Activated CD4-positive, alpha-beta memory T cell treated with anti-CD3 and anti-CD28 coated beads, Interleukin-2, amount 10 ng/mL, durations not matched to agents 7 days and 5 days (primary cell): ENCODE data around the gene SULF2. TPM values are rescaled to one million over a fixed set of nuclear protein-coding genes. Genes with fewer than 3 reads are reported as not detected.
"Not testable (repeated sequence)": the region's sequence is repeated elsewhere in the genome, so short reads cannot be mapped to it uniquely, and the experiment has no call there.

Source experiments
- CTCF ChIA-PET: fragments of 350-600 bp; sonication (Branson Sonifier 250); formaldehyde crosslinking; loops from one replicate; lab custom pipeline; 2021; ENCODE audit warnings: antibody characterized with exemption, inconsistent platforms; lab: Charles Lee
- POLR2A ChIA-PET: fragments of 350-600 bp; sonication (Branson Sonifier 250); formaldehyde crosslinking; loops from one replicate; lab custom pipeline; 2021; ENCODE audit warnings: antibody characterized with exemption; lab: Charles Lee
- DNase-seq: peaks from one replicate; pipeline ENCODE4 v3.0.0-alpha.2; 2020
- H3K27ac Mint-ChIP-seq: one replicate; pipeline ENCODE4 v1.8.0; 2021; ENCODE audit warnings: mild to moderate bottlenecking, mixed read lengths
- H3K27me3 Mint-ChIP-seq: one replicate; pipeline ENCODE4 v1.8.0; 2021; ENCODE audit warnings: mixed read lengths
- H3K36me3 Mint-ChIP-seq: one replicate; pipeline ENCODE4 v1.8.0; 2021; ENCODE audit warnings: low read depth, mixed read lengths
- H3K4me1 Mint-ChIP-seq: one replicate; pipeline ENCODE4 v1.8.0; 2021; ENCODE audit warnings: mixed read lengths
- H3K4me3 Mint-ChIP-seq: one replicate; pipeline ENCODE4 v1.8.0; 2021; ENCODE audit warnings: mild to moderate bottlenecking, mixed read lengths
- H3K9me3 Mint-ChIP-seq: one replicate; pipeline ENCODE4 v1.8.0; 2021; ENCODE audit warnings: mixed read lengths
- total RNA-seq, 2 experiments: library from RNA; stranded (reverse); gene quantifications; one replicate each; pipeline ENCODE4 v1.2.3, GENCODE V29; 2021

SULF2 gene
- 1 to 10 TPM in 1 of 2 experiments, under 1 TPM in 1; 0.71 to 1.1 TPM for total RNA-seq

GRCh38 chr20:47785311-47785853 is at the start of gene SULF2:
TSS of gene SULF2 (minus strand) at chr20:47785481. CDS start at chr20:47757363, 28,118 bp downstream.
- peak within 1 kb of the TSS; percentile 71 for H3K4me3 Mint-ChIP-seq
- ChIA-PET POLR2A (no interaction called here), CTCF (no interaction called here)
- peaks cover 66% of the 10 kb centered on the region for H3K27me3 Mint-ChIP-seq
- H3K27ac Mint-ChIP-seq, result no peak within 1 kb of the TSS
- H3K9me3 Mint-ChIP-seq, result no peaks in the 10 kb centered on the region
- H3K4me1 Mint-ChIP-seq, result peaks cover 15% of the 10 kb centered on the region
- DNase-seq, result no peak
- H3K36me3 Mint-ChIP-seq, result peaks cover 3% of the 10 kb centered on the region

- H3K27ac Mint-ChIP-seq, H3K4me3 Mint-ChIP-seq, H3K9me3 Mint-ChIP-seq, H3K36me3 Mint-ChIP-seq, POLR2A ChIA-PET, H3K4me1 Mint-ChIP-seq, DNase-seq, H3K27me3 Mint-ChIP-seq, CTCF ChIA-PET: not testable (repeated sequence)
Observed at GRCh38 chr20:47831675-47832074, 46.4 kb upstream of the SULF2 start.

GRCh38 chr20:47826716-47827115 is 41.4 kb upstream of the SULF2 start:
- POLR2A ChIA-PET, H3K9me3 Mint-ChIP-seq, CTCF ChIA-PET, H3K36me3 Mint-ChIP-seq, H3K4me3 Mint-ChIP-seq, H3K27me3 Mint-ChIP-seq, DNase-seq, H3K4me1 Mint-ChIP-seq, H3K27ac Mint-ChIP-seq: not testable (repeated sequence)

GRCh38 chr20:47826006-47826405 is 40.7 kb upstream of the SULF2 start:
- H3K36me3 Mint-ChIP-seq, H3K4me1 Mint-ChIP-seq, DNase-seq, H3K9me3 Mint-ChIP-seq, H3K4me3 Mint-ChIP-seq, POLR2A ChIA-PET, H3K27me3 Mint-ChIP-seq, H3K27ac Mint-ChIP-seq, CTCF ChIA-PET: not testable (repeated sequence)

GRCh38 chr20:47825011-47825762 is 39.9 kb upstream of the SULF2 start:
- CTCF ChIA-PET, result no interaction called here
- Mint-ChIP-seq H3K36me3 (no peaks in the 10 kb centered on the region), H3K9me3 (no peaks in the 10 kb centered on the region), H3K27ac (no peak overlapping the region), H3K4me3 (no peak overlapping the region), H3K27me3 (peaks cover 13% of the 10 kb centered on the region), H3K4me1 (no peaks in the 10 kb centered on the region)
- DNase-seq, result no peak
- POLR2A ChIA-PET, result no interaction called here

GRCh38 chr20:47823941-47824340 is 38.7 kb upstream of the SULF2 start:
- peaks cover 17% of the 10 kb centered on the region for H3K27me3 Mint-ChIP-seq
- H3K27ac Mint-ChIP-seq, H3K9me3 Mint-ChIP-seq, H3K4me1 Mint-ChIP-seq, POLR2A ChIA-PET, H3K4me3 Mint-ChIP-seq, DNase-seq, H3K36me3 Mint-ChIP-seq, CTCF ChIA-PET: not testable (repeated sequence)

- no peak overlapping the region for H3K27ac Mint-ChIP-seq
- POLR2A ChIA-PET, result no interaction called here
- no peak overlapping the region for H3K4me3 Mint-ChIP-seq
- CTCF ChIA-PET, result no interaction called here
- DNase-seq, result no peak
- no peaks in the 10 kb centered on the region for H3K4me1 Mint-ChIP-seq
- no peaks in the 10 kb centered on the region for H3K36me3 Mint-ChIP-seq
- no peaks in the 10 kb centered on the region for H3K9me3 Mint-ChIP-seq
- peaks cover 26% of the 10 kb centered on the region for H3K27me3 Mint-ChIP-seq
Observed at GRCh38 chr20:47821481-47822100, 36.3 kb upstream of the SULF2 start.

- Mint-ChIP-seq H3K4me3 (no peak overlapping the region), H3K27ac (no peak overlapping the region), H3K9me3 (no peaks in the 10 kb centered on the region), H3K4me1 (no peaks in the 10 kb centered on the region), H3K27me3 (peaks cover 34% of the 10 kb centered on the region), H3K36me3 (no peaks in the 10 kb centered on the region)
- CTCF ChIA-PET, result interaction anchor here (0.7 kb wide), 1 partner anchor 481 kb away, joined by 3 read pairs; no protein-coding TSS in a partner anchor
- POLR2A ChIA-PET, result no interaction called here
- DNase-seq, result no peak
Observed at GRCh38 chr20:47818996-47819609, 33.8 kb upstream of the SULF2 start.

GRCh38 chr20:47818466-47818865 is 33.2 kb upstream of the SULF2 start:
- CTCF ChIA-PET, result no interaction called here
- no peak overlapping the region for H3K4me3 Mint-ChIP-seq
- peaks cover 38% of the 10 kb centered on the region for H3K27me3 Mint-ChIP-seq
- no peaks in the 10 kb centered on the region for H3K4me1 Mint-ChIP-seq
- H3K27ac Mint-ChIP-seq, result no peak overlapping the region
- H3K9me3 Mint-ChIP-seq, result no peaks in the 10 kb centered on the region
- no peak for DNase-seq
- POLR2A ChIA-PET, result no interaction called here
- no peaks in the 10 kb centered on the region for H3K36me3 Mint-ChIP-seq

- Mint-ChIP-seq H3K27ac (no peak overlapping the region), H3K4me1 (no peaks in the 10 kb centered on the region), H3K27me3 (peaks cover 38% of the 10 kb centered on the region), H3K9me3 (no peaks in the 10 kb centered on the region), H3K36me3 (no peaks in the 10 kb centered on the region), H3K4me3 (no peak overlapping the region)
- ChIA-PET CTCF (no interaction called here), POLR2A (no interaction called here)
- no peak for DNase-seq
Observed at GRCh38 chr20:47818016-47818415, 32.7 kb upstream of the SULF2 start.

- no peaks in the 10 kb centered on the region for H3K9me3 Mint-ChIP-seq
- no peak overlapping the region for H3K4me3 Mint-ChIP-seq
- POLR2A ChIA-PET, result no interaction called here
- no peaks in the 10 kb centered on the region for H3K36me3 Mint-ChIP-seq
- H3K27ac Mint-ChIP-seq, result no peak overlapping the region
- CTCF ChIA-PET, result no interaction called here
- H3K27me3 Mint-ChIP-seq, result peaks cover 39% of the 10 kb centered on the region
- no peaks in the 10 kb centered on the region for H3K4me1 Mint-ChIP-seq
- no peak for DNase-seq
Observed at GRCh38 chr20:47817573-47817972, 32.3 kb upstream of the SULF2 start.

GRCh38 chr20:47816487-47817451 is 31.5 kb upstream of the SULF2 start:
- Mint-ChIP-seq H3K9me3 (no peaks in the 10 kb centered on the region), H3K36me3 (no peaks in the 10 kb centered on the region), H3K4me1 (no peaks in the 10 kb centered on the region), H3K27me3 (peaks cover 45% of the 10 kb centered on the region), H3K4me3 (no peak overlapping the region), H3K27ac (no peak overlapping the region)
- ChIA-PET POLR2A (no interaction called here), CTCF (no interaction called here)
- no peak for DNase-seq
